ENCODE measurements around the gene MCM7. TPM values are rescaled to one million over a fixed set of nuclear protein-coding genes. Genes with fewer than 3 reads are reported as not detected.

The MCM7 gene
- total and polyA plus RNA-seq, 2 experiments from 2014 or later = 49.6 to 61.3 TPM

DNA sequence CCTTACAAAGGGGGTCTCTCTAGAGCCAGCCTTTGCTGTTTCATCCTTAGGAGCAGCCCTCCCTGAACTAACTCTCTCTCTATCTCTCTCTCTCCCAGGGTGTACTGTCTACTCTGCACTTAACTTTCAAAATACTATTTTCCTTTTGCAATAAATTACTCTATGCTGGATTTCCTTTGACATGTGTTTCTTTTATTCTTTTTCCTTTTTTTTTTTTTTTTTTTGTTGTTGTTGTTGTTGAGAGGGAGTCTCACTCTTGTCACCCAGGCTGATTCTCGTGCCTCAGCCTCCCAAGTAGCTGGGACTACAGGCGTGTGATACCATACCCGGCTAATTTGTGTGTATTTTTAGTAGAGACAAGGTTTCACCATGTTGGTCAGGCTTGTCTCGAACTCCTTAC is 18.2 kb downstream of the MCM7 start:
- Histone ChIP-seq H3K9ac (no peak overlapping the region), H3K27ac (no peak overlapping the region), H3K4me1 (ENCODE audit: insufficient read depth) (peaks cover 27% of the 10 kb centered on the region), H3K9me2 (ENCODE audit: insufficient read depth) (no peaks in the 10 kb centered on the region), H3K4me3 (no peak overlapping the region), H3K36me3 (ENCODE audit: low read depth) (no peaks in the 10 kb centered on the region), H2AFZ (no peak overlapping the region), H3K9me3 (ENCODE audit: low read depth) (no peaks in the 10 kb centered on the region), H3F3A (ENCODE audit: insufficient read depth) (peaks cover 19% of the 10 kb centered on the region), H3K4me2 (ENCODE audit: unreplicated experiment) (no peak overlapping the region), H3K79me2 (ENCODE audit: insufficient read depth) (peaks cover 36% of the 10 kb centered on the region), H4K20me1 (ENCODE audit: insufficient read depth) (no peaks in the 10 kb centered on the region), H3K27me3 (replicated peaks; ENCODE audit: insufficient read depth) (no peaks in the 10 kb centered on the region)
- no peak for DNase-seq
- 85 to 86% methylated on average over 4 of the region's 4 CpGs for WGBS, 2 experiments (ENCODE audit: low coverage in 1 of 2, low lambda C conversion rate in 2 of 2, missing lambda C conversion rate in 2 of 2)
- TF ChIP-seq EZH2phosphoT487 (IDR thresholded peaks at IDR 0.05; ENCODE audit: insufficient read depth, low read depth) (no peak), EZH2 (IDR thresholded peaks at IDR 0.05; ENCODE audit: insufficient read depth, poor library complexity, severe bottlenecking) (no peak)
- in situ Hi-C loops (cut with MboI) = no loop called here

DNA sequence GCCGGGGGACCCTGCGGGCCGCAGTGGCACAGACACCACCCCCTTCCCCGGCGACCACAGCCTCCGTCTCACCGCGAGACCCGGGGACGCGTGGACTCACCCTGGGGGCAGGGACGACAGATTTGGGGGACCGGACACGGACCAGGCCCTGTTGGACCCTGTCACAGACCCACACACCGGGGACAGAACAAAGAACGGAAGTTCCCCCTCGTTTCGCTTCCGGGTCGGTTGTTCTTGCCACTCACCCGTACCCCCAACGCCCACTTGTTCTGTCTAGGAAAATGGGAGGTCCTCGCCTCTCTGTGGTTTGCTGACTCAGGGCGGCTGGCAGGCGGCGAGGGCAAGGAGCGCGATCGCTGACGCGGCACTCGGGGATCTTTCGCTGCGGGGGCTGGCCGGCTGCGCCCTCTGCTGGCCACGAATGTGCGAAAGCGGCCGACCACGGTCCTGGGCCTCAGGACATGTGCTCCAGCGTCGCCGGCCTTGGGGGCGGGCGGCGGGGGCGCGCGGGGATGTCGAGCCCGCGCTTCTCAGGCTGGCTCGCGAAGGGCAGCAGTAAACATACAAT is 19.6 kb downstream of the MCM7 start, which contains the start of gene ZNF3:
Gene ZNF3 (minus strand): TSS at position 189 of the 568 bp plus-strand sequence. CDS start 4,366 bp downstream, outside the sequence.
- in situ Hi-C loops (cut with MboI) = no loop called here
- TF ChIP-seq EZH2phosphoT487 (IDR thresholded peaks at IDR 0.05; ENCODE audit: insufficient read depth, low read depth) = no peak
- no peak for TF ChIP-seq EZH2 (IDR thresholded peaks at IDR 0.05; ENCODE audit: insufficient read depth, poor library complexity, severe bottlenecking)
- WGBS, 2 experiments (ENCODE audit: low coverage in 1 of 2, low lambda C conversion rate in 2 of 2, missing lambda C conversion rate in 2 of 2) = 2% methylated on average over 54 to 55 of the region's 55 CpGs

DNA sequence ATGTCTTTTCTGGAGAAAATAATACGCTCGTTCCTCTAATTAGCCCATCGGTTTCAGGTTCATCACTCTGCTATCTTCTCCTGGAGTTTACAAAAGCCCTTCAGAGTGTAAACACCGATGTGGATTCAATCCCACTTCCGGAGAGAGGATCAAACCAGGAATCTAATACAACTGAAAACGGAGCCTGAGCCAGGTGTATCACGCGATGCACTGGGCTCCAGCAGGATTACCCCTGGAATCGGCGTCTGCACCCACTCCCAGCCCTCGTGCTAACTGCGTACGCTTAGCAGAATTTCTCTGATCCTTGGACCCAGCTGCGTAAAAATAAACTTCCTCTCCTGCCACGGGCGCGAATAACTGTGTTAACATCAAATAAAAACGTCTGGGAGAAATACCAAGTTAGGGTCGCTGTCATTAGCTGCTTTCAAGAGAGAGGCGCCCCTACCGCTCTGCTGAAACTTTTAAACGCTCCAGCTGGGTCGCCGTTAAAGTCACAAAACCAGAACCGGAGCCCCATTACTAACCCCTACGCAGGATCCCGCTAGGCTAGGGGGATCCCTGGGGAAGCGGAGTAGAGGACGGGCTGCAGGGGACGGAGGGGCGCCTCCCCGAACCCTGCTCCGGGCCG is 20.2 kb downstream of the MCM7 start:
- H3K79me2 ChIP-seq (ENCODE audit: insufficient read depth) = peaks cover 55% of the 10 kb centered on the region
- H3K36me3 ChIP-seq (ENCODE audit: low read depth) = peaks cover 9% of the 10 kb centered on the region
- peak overlapping the region; percentile 64 for H2AFZ ChIP-seq
- H3F3A ChIP-seq (ENCODE audit: insufficient read depth) = peaks cover under 1% of the 10 kb centered on the region; the same call in 1 of the 2 replicates
- H4K20me1 ChIP-seq (ENCODE audit: insufficient read depth) = no peaks in the 10 kb centered on the region
- H3K4me1 ChIP-seq (ENCODE audit: insufficient read depth) = peaks cover 10% of the 10 kb centered on the region
- in situ Hi-C loops (cut with MboI) = no loop called here
- H3K9me2 ChIP-seq (ENCODE audit: insufficient read depth) = no peaks in the 10 kb centered on the region
- peak overlapping the region; percentile 97 for H3K4me3 ChIP-seq
- peak; percentile 55 for DNase-seq
- H3K4me2 ChIP-seq (ENCODE audit: unreplicated experiment) = peak overlapping the region; percentile 90
- H3K27me3 ChIP-seq (replicated peaks; ENCODE audit: insufficient read depth) = no peaks in the 10 kb centered on the region
- H3K9me3 ChIP-seq (ENCODE audit: low read depth) = no peaks in the 10 kb centered on the region
- 1% methylated on average over 34 of the region's 34 CpGs for WGBS, 2 experiments (ENCODE audit: low coverage in 1 of 2, low lambda C conversion rate in 2 of 2, missing lambda C conversion rate in 2 of 2)
- H3K27ac ChIP-seq = peak overlapping the region; percentile 63
- no peak for TF ChIP-seq EZH2 (IDR thresholded peaks at IDR 0.05; ENCODE audit: insufficient read depth, poor library complexity, severe bottlenecking)
- no peak for TF ChIP-seq EZH2phosphoT487 (IDR thresholded peaks at IDR 0.05; ENCODE audit: insufficient read depth, low read depth)
- H3K9ac ChIP-seq = peak overlapping the region; percentile 92

More for the DNA sequence above, 19.6 kb downstream of the MCM7 start, which contains the start of gene ZNF3:
- H3K4me3 ChIP-seq = peak within 1 kb of the TSS; percentile 97
- no peaks in the 10 kb centered on the region for H3K9me3 ChIP-seq (ENCODE audit: low read depth)
- H3K27ac ChIP-seq = peak within 1 kb of the TSS; percentile 63
- H3K9ac ChIP-seq = peak within 1 kb of the TSS; percentile 92
- no peaks in the 10 kb centered on the region for H4K20me1 ChIP-seq (ENCODE audit: insufficient read depth)
- peaks cover 15% of the 10 kb centered on the region for H3K4me1 ChIP-seq (ENCODE audit: insufficient read depth)
- no peaks in the 10 kb centered on the region for H3K27me3 ChIP-seq (replicated peaks; ENCODE audit: insufficient read depth)
- DNase-seq = peak; percentile 99
- H3F3A ChIP-seq (ENCODE audit: insufficient read depth) = peaks cover 6% of the 10 kb centered on the region
- no peaks in the 10 kb centered on the region for H3K9me2 ChIP-seq (ENCODE audit: insufficient read depth)
- peaks cover 6% of the 10 kb centered on the region for H3K36me3 ChIP-seq (ENCODE audit: low read depth)
- peaks cover 49% of the 10 kb centered on the region for H3K79me2 ChIP-seq (ENCODE audit: insufficient read depth)
- H3K4me2 ChIP-seq (ENCODE audit: unreplicated experiment) = peak within 1 kb of the TSS; percentile 90
- H2AFZ ChIP-seq = peak within 1 kb of the TSS; percentile 83

DNA sequence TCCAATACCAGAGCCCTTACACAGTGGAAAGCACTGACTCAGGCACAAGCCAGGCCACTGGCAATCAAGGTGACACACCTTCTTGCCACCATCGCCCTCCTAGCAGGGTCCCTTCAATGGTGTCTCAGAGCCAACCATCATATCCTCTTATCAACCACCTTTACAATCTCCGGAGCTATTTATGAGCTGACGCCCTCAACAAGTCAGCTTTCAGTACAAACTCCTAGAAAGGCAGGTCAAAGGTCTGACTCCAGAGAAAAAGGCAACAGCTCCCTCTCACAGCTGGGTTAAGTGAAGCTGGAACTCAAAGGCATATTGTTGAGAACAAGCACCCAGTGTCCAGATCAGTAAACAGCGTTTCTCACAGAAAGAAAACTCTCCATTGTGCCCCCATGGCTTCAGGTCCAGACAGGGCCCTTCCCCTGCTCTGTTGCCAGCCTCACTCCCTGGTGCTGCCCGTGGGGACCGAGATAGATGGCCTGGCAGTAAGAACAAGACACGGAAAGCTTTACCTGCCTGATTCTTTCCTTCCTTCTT is 22.1 kb downstream of the MCM7 start:
- H3K27me3 ChIP-seq (replicated peaks; ENCODE audit: insufficient read depth) = no peaks in the 10 kb centered on the region
- no peaks in the 10 kb centered on the region for H3F3A ChIP-seq (ENCODE audit: insufficient read depth)
- H3K9me3 ChIP-seq (ENCODE audit: low read depth) = no peaks in the 10 kb centered on the region
- H3K4me2 ChIP-seq (ENCODE audit: unreplicated experiment) = no peak overlapping the region
- H3K4me3 ChIP-seq = no peak overlapping the region
- 78 to 83% methylated on average over 7 of the region's 7 CpGs for WGBS, 2 experiments (ENCODE audit: low coverage in 1 of 2, low lambda C conversion rate in 2 of 2, missing lambda C conversion rate in 2 of 2)
- H2AFZ ChIP-seq = no peak overlapping the region
- H3K4me1 ChIP-seq (ENCODE audit: insufficient read depth) = peaks cover 10% of the 10 kb centered on the region
- no peak overlapping the region for H3K27ac ChIP-seq
- in situ Hi-C loops (cut with MboI) = no loop called here
- H3K36me3 ChIP-seq (ENCODE audit: low read depth) = peaks cover 27% of the 10 kb centered on the region
- H3K79me2 ChIP-seq (ENCODE audit: insufficient read depth) = peaks cover 69% of the 10 kb centered on the region
- no peaks in the 10 kb centered on the region for H4K20me1 ChIP-seq (ENCODE audit: insufficient read depth)
- H3K9ac ChIP-seq = peak overlapping the region; percentile 92; the same call in 1 of the 2 replicates
- H3K9me2 ChIP-seq (ENCODE audit: insufficient read depth) = no peaks in the 10 kb centered on the region
- DNase-seq = no peak
- TF ChIP-seq EZH2 (IDR thresholded peaks at IDR 0.05; ENCODE audit: insufficient read depth, poor library complexity, severe bottlenecking) (no peak), EZH2phosphoT487 (IDR thresholded peaks at IDR 0.05; ENCODE audit: insufficient read depth, low read depth) (no peak)

All from GM23248 (cell line).